Endothelial cell of umbilical vein (primary cell): ENCODE measurements around the gene ARG2. TPM values are rescaled to one million over a fixed set of nuclear protein-coding genes. Genes with fewer than 3 reads are reported as not detected.

Experiments used
- BruUV-seq: library from RNA; stranded (reverse); fragments of 400-500 nt; replicated peaks from 2 replicates; lab custom pipeline; 2021; lab: Mats Ljungman, UMichigan
- CTCF ChIA-PET: fragments of 300-600, 350-600 bp; sonication (Branson Sonifier 250); formaldehyde crosslinking; loops from one replicate; lab custom pipeline; 2021; ENCODE audit warnings: antibody characterized with exemption, inconsistent platforms; lab: Charles Lee
- POLR2A ChIA-PET: fragments of 300-600, 350-600 bp; sonication (Branson Sonifier 250); formaldehyde crosslinking; loops from one replicate; lab custom pipeline; 2021; ENCODE audit warnings: antibody characterized with exemption, inconsistent platforms; lab: Charles Lee
- DNase-seq: peaks from one replicate; pipeline ENCODE4 v3.0.0-alpha.2; 2011; ENCODE audit warnings: low read depth, low spot score
- FAIRE-seq: peaks from 2 replicates; lab custom pipeline; 2011; peaks lifted over from hg19 to GRCh38; lab: Jason Lieb, UNC
- H2AFZ ChIP-seq: 2 replicates; pipeline ENCODE4 v1.6.0; 2012; ENCODE audit warnings: low read depth, low read length, control low read depth, inconsistent platforms
- H3K27ac ChIP-seq: 2 replicates; pipeline ENCODE4 v1.5.1; 2011; ENCODE audit warnings: low read depth, mild to moderate bottlenecking, control low read depth, low read length, moderate library complexity; ENCODE audit not compliant: insufficient read depth
- H3K27me3 ChIP-seq, 2 experiments: 2 replicates each; pipeline versions ENCODE4 v1.6.0 to v1.6.1; 2011; ENCODE audit warnings: low read length in 2 of 2, mixed read lengths in 1 of 2; ENCODE audit not compliant: control insufficient read depth in 2 of 2, insufficient read depth in 2 of 2
- H3K36me3 ChIP-seq, 2 experiments: 2 replicates in 1 of 2; 3 replicates in 1 of 2; pipeline ENCODE4 v1.5.1; 2011; ENCODE audit warnings: low read length in 2 of 2, mild to moderate bottlenecking in 1 of 2, moderate library complexity in 1 of 2; ENCODE audit not compliant: control insufficient read depth in 2 of 2, insufficient read depth in 2 of 2; ENCODE audit errors: extremely low read depth in 1 of 2
- H3K4me1 ChIP-seq: 3 replicates; pipeline ENCODE4 v1.5.1; 2011; ENCODE audit warnings: mild to moderate bottlenecking, low read length; ENCODE audit not compliant: control insufficient read depth, insufficient read depth; ENCODE audit errors: extremely low read depth
- H3K4me2 ChIP-seq: 2 replicates; pipeline ENCODE4 v1.6.1; 2011; ENCODE audit warnings: low read length, control low read depth, mixed read lengths; ENCODE audit not compliant: insufficient read depth
- H3K4me3 ChIP-seq, 3 experiments: fragments of 200-600 bp in 1 of 3; sonication (generic), shearing (Covaris generic) in 1 of 3; replicated peaks in 1 of 3; 2 replicates each; pipeline ENCODE4 v1.5.1; 2011 to 2016; ENCODE audit warnings: control low read depth in 3 of 3, low read length in 3 of 3, mild to moderate bottlenecking in 2 of 3, inconsistent platforms in 1 of 3, low read depth in 1 of 3, moderate library complexity in 1 of 3; ENCODE audit not compliant: insufficient read depth in 1 of 3
- H3K79me2 ChIP-seq: 2 replicates; pipeline ENCODE4 v1.6.0; 2012; ENCODE audit warnings: low read length, inconsistent platforms; ENCODE audit not compliant: control insufficient read depth, insufficient read depth
- H3K9ac ChIP-seq: replicated peaks from 2 replicates; pipeline ENCODE3; 2011; ENCODE audit warnings: low read length, control low read depth; ENCODE audit not compliant: insufficient read depth; ENCODE audit errors: extremely low read depth
- H3K9me1 ChIP-seq: replicated peaks from 3 replicates; pipeline ENCODE4 v1.6.0; 2011; ENCODE audit warnings: mild to moderate bottlenecking, low read length; ENCODE audit not compliant: control insufficient read depth, insufficient read depth; ENCODE audit errors: extremely low read depth
- H3K9me3 ChIP-seq: replicated peaks from 2 replicates; pipeline ENCODE4 v1.5.1; 2012; ENCODE audit warnings: low read length, inconsistent platforms; ENCODE audit not compliant: control insufficient read depth, insufficient read depth
- H4K20me1 ChIP-seq: replicated peaks from 2 replicates; pipeline ENCODE3; 2011; ENCODE audit warnings: mild to moderate bottlenecking, low read length; ENCODE audit not compliant: control insufficient read depth, insufficient read depth; ENCODE audit errors: extremely low read depth
- EZH2 ChIP-seq: IDR thresholded peaks from 2 replicates; pipeline ENCODE4 v1.6.1; 2012; ENCODE audit warnings: borderline replicate concordance, low read depth, mild to moderate bottlenecking, moderate library complexity, low read length, inconsistent platforms; ENCODE audit not compliant: severe bottlenecking
- FOS ChIP-seq: IDR thresholded peaks from 2 replicates; pipeline ENCODE4 v1.6.1; 2011; ENCODE audit warnings: mild to moderate bottlenecking, low read length, moderate library complexity, borderline replicate concordance; ENCODE audit not compliant: insufficient read depth
- GATA2 ChIP-seq: IDR thresholded peaks from 2 replicates; pipeline ENCODE4 v1.7.0; 2011; ENCODE audit warnings: low read depth, mild to moderate bottlenecking, moderate library complexity, mixed read lengths, low read length; ENCODE audit not compliant: insufficient read length, insufficient read depth
- JUN ChIP-seq: IDR thresholded peaks from 2 replicates; pipeline ENCODE4 v1.6.1; 2011; ENCODE audit warnings: borderline replicate concordance, low read depth; ENCODE audit not compliant: insufficient read length, insufficient read depth
- MYC ChIP-seq: IDR thresholded peaks from one replicate; pipeline ENCODE4 v1.6.1; 2011; ENCODE audit warnings: mild to moderate bottlenecking, low read depth, low read length
- POLR2A ChIP-seq: IDR thresholded peaks from 2 replicates; pipeline ENCODE4 v1.6.1; 2012; ENCODE audit warnings: low read depth, mild to moderate bottlenecking, control low read depth, low read length
- POLR2AphosphoS5 ChIP-seq: IDR thresholded peaks from 2 replicates; pipeline ENCODE4 v1.6.1; 2012; ENCODE audit warnings: low read depth, mild to moderate bottlenecking, control low read depth, low read length, moderate library complexity; ENCODE audit not compliant: insufficient read depth
- dilution Hi-C: fragments of 300-500 bp; cut with MboI; formaldehyde crosslinking; loops from one replicate; pipeline ENCODE4 v1.15.0; 2019; ENCODE audit warnings: low sequenced_read_pairs; ENCODE audit not compliant: extremely low pct_ligation_motif_present
- intact Hi-C: fragments of 100-400 bp; cut with micrococcal nuclease; formaldehyde crosslinking; loops from one replicate; pipeline ENCODE4 v1.10.0; 2022
- polyA plus RNA-seq, 4 experiments: library from polyadenylated mRNA; depleted of rRNA in 3 of 4; stranded (reverse) in 3 of 4; unstranded in 1 of 4; fragments of >200 nt; gene quantifications; 2 replicates each; pipeline versions ENCODE4 v1.2.1 to v1.2.3, GENCODE V29; 2011 to 2012; ENCODE audit warnings: missing spikeins in 1 of 4
- total RNA-seq: library from RNA; stranded (reverse); gene quantifications from 2 replicates; pipeline ENCODE4 v1.2.3, GENCODE V29; 2021
- TF ChIP-seq, protein P1 (sequence below), 2 donors: IDR thresholded peaks; 1 replicate in 1 of 2; 2 replicates in 1 of 2; pipeline ENCODE4 v1.5.1; 2011; ENCODE audit warnings: low read length in 2 of 2, mild to moderate bottlenecking in 2 of 2, moderate library complexity in 2 of 2, control low read depth in 1 of 2, inconsistent platforms in 1 of 2, low read depth in 1 of 2; ENCODE audit not compliant: insufficient read depth in 1 of 2; ENCODE audit errors: extremely low read depth in 1 of 2
- TF ChIP-seq, protein P2 (sequence below): IDR thresholded peaks from 2 replicates; pipeline ENCODE4 v1.6.1; 2011; ENCODE audit not compliant: insufficient read depth, insufficient read length

Gene ARG2
- total and polyA plus RNA-seq, 2 donors (not counting 3 experiments of a cell fraction or from before 2014, with no cell fraction given), result 16.6 to 22.5 TPM

DNA sequence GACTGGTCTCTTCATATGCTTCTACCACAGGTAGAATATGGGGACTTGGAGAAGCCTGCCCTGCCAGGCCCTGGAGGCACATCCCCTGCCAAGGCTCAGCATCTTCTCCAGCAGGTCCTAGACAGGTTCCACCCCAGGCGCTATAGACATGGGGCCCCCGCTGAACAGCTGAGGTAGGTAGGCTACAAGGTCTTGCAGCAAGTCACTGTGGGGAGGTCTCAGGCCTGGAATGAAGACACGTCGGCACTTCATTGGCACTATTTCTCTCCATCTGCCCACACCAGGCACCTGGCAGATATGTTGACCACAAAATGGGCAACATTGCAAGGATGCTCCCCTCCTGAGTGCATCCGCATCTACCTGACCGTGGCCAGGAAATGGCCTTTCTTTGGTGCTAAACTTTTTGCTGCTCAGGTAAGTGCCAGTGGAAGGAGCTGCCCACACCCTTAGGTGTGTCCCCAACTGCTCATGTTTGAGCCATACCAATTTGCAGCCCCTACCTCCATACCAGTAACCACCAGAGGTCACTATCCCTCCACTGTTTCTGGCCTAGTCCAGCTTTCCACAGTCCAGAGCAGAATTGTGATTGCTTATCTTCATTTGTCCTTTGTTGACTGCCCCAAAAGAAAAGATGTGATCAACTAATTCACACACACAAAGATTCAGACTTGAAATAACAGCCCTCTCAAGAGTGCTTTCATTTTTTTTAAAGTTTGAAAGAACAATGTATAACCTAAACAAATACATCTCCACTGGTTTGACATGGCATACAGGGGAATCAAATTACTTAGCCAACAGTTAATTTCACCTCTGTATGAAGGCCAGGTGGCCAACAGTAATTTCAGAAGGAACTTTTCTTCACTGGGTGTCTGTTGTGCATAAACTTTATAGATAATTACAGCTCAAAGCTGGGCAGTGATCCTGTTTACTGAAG lies 35.7 kb upstream of the ARG2 start:
- Histone ChIP-seq H4K20me1 (no peaks in the 10 kb centered on the region), H3K79me2 (no peaks in the 10 kb centered on the region), H3K4me2 (no peak overlapping the region), H3K4me3 (no peak overlapping the region), H3K4me1 (no peaks in the 10 kb centered on the region), H2AFZ (no peak overlapping the region), H3K9me3 (no peaks in the 10 kb centered on the region), H3K36me3 (no peaks in the 10 kb centered on the region), H3K27me3 (peaks cover 0 to 2% of the 10 kb centered on the region in 2 experiments), H3K9me1 (no peaks in the 10 kb centered on the region), H3K9ac (no peak overlapping the region), H3K27ac (no peak overlapping the region)
- POLR2A ChIA-PET, result no interaction called here
- dilution Hi-C loops (no loop called here), intact Hi-C loops (loop anchor here (1.0 kb wide), 3 partner anchors 35 to 120 kb away; partner anchors contain the start of gene ARG2)
- BruUV-seq, result no TSS peak
- TF ChIP-seq MYC (no peak), GATA2 (peak; percentile 13), EZH2 (no peak), FOS (no peak), JUN (no peak), POLR2AphosphoS5 (no peak), POLR2A (no peak)
- TF ChIP-seq, protein P1, sequence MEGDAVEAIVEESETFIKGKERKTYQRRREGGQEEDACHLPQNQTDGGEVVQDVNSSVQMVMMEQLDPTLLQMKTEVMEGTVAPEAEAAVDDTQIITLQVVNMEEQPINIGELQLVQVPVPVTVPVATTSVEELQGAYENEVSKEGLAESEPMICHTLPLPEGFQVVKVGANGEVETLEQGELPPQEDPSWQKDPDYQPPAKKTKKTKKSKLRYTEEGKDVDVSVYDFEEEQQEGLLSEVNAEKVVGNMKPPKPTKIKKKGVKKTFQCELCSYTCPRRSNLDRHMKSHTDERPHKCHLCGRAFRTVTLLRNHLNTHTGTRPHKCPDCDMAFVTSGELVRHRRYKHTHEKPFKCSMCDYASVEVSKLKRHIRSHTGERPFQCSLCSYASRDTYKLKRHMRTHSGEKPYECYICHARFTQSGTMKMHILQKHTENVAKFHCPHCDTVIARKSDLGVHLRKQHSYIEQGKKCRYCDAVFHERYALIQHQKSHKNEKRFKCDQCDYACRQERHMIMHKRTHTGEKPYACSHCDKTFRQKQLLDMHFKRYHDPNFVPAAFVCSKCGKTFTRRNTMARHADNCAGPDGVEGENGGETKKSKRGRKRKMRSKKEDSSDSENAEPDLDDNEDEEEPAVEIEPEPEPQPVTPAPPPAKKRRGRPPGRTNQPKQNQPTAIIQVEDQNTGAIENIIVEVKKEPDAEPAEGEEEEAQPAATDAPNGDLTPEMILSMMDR (IDR thresholded peaks at IDR 0.05; ENCODE audit: extremely low read depth in 1 of 2, insufficient read depth in 1 of 2, low read depth in 1 of 2, low read length in 2 of 2), result peak; percentile 56 to 76
- TF ChIP-seq, protein P2, sequence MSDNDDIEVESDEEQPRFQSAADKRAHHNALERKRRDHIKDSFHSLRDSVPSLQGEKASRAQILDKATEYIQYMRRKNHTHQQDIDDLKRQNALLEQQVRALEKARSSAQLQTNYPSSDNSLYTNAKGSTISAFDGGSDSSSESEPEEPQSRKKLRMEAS, result no peak
- peak; percentile 53 for DNase-seq
- FAIRE-seq, result peak; percentile 84
- CTCF ChIA-PET, result interaction anchor here (0.6 to 13.7 kb wide), 22 partner anchors 9 to 166 kb away, joined by 3 to 394 read pairs (median 4); partner anchors contain the start of genes PIGH, RDH11 and RDH12
